Measurements from ENCODE around the gene PAK5. TPM values are rescaled to one million over a fixed set of nuclear protein-coding genes. Genes with fewer than 3 reads are reported as not detected.

PAK5 gene
- total and polyA plus RNA-seq, 9 of the 15 experiments (the other 6 are each of a cell fraction or from before 2014, with no cell fraction given), result not detected

- no peak for DNase-seq (ENCODE audit: extremely low read depth in 1 of 4, low spot score in 3 of 4)
- ChIA-PET POLR2A (no interaction called here), CTCF (ENCODE audit: low intra/inter-chr PET ratio) (no interaction called here)
- ATAC-seq, result no peak
- 0% methylated on average over 1 of the region's 4 CpGs for WGBS (ENCODE audit: insufficient coverage, low coverage, missing lambda C conversion rate)
- Histone ChIP-seq H3K4me1 (replicated peaks in 1 of 2; ENCODE audit: control insufficient read depth in 2 of 2, insufficient read depth in 2 of 2, low read length in 2 of 2) (no peaks in the 10 kb centered on the region), H3K27me3 (ENCODE audit: control insufficient read depth in 2 of 2, insufficient read depth in 2 of 2, low read length in 2 of 2) (no peaks in the 10 kb centered on the region), H3K9me3 (replicated peaks; ENCODE audit: control insufficient read depth, insufficient read depth, low read depth, low read length) (no peaks in the 10 kb centered on the region), H3K9me1 (ENCODE audit: control insufficient read depth, insufficient read depth, low read length) (no peaks in the 10 kb centered on the region), H3K27ac (ENCODE audit: extremely low read depth, low read depth, low read length) (no peak overlapping the region), H3K4me3 (no peak overlapping the region), H3K9ac (ENCODE audit: insufficient read depth in 1 of 2, low read depth in 2 of 2, low read length in 2 of 2) (no peak overlapping the region), H3K36me3 (ENCODE audit: control insufficient read depth, insufficient read depth, low read length) (no peaks in the 10 kb centered on the region), H3K79me2 (ENCODE audit: control insufficient read depth, insufficient read depth, low read length) (no peaks in the 10 kb centered on the region), H3K4me2 (ENCODE audit: insufficient read depth, low read length) (no peak overlapping the region), H2AFZ (ENCODE audit: low read depth, low read length) (no peak overlapping the region), H4K20me1 (replicated peaks; ENCODE audit: control insufficient read depth, insufficient read depth, low read length) (no peaks in the 10 kb centered on the region)
- TF ChIP-seq ZNF165 (CRISPR knock-in tag; IDR thresholded peaks at IDR 0.05; ENCODE audit: borderline replicate concordance) (no peak), GTF2F1 (IDR thresholded peaks at IDR 0.05; ENCODE audit: low read depth, low read length) (no peak), SOX6 (IDR thresholded peaks at IDR 0.05) (no peak), ZNF76 (CRISPR knock-in tag; IDR thresholded peaks at IDR 0.05; ENCODE audit: borderline replicate concordance) (no peak), MNT (conservative IDR thresholded peaks at IDR 0.05) (no peak)
- no TSS peak for BruUV-seq (replicated peaks)
- in situ Hi-C loops (cut with MboI) (no loop called here), intact Hi-C loops (cut with micrococcal nuclease) (no loop called here)
- FAIRE-seq, result no peak
Observed at GRCh38 chr20:9759392-9759791, 79.5 kb downstream of the PAK5 start.

GRCh38 chr20:9758752-9759151, 80.1 kb downstream of the PAK5 start:
- ATAC-seq, result no peak
- Histone ChIP-seq H3K36me3 (ENCODE audit: control insufficient read depth, insufficient read depth, low read length) (no peaks in the 10 kb centered on the region), H2AFZ (ENCODE audit: low read depth, low read length) (no peak overlapping the region), H3K9me1 (ENCODE audit: control insufficient read depth, insufficient read depth, low read length) (no peaks in the 10 kb centered on the region), H3K9ac (ENCODE audit: insufficient read depth in 1 of 2, low read depth in 2 of 2, low read length in 2 of 2) (no peak overlapping the region), H3K4me2 (ENCODE audit: insufficient read depth, low read length) (no peak overlapping the region), H3K27me3 (ENCODE audit: control insufficient read depth in 2 of 2, insufficient read depth in 2 of 2, low read length in 2 of 2) (no peaks in the 10 kb centered on the region), H3K4me1 (replicated peaks in 1 of 2; ENCODE audit: control insufficient read depth in 2 of 2, insufficient read depth in 2 of 2, low read length in 2 of 2) (no peaks in the 10 kb centered on the region), H3K4me3 (no peak overlapping the region), H4K20me1 (replicated peaks; ENCODE audit: control insufficient read depth, insufficient read depth, low read length) (no peaks in the 10 kb centered on the region), H3K9me3 (replicated peaks; ENCODE audit: control insufficient read depth, insufficient read depth, low read depth, low read length) (no peaks in the 10 kb centered on the region), H3K27ac (ENCODE audit: extremely low read depth, low read depth, low read length) (no peak overlapping the region), H3K79me2 (ENCODE audit: control insufficient read depth, insufficient read depth, low read length) (no peaks in the 10 kb centered on the region)
- no peak for FAIRE-seq
- POLR2A ChIA-PET, result no interaction called here
- 0% methylated on average over 1 of the region's 1 CpG for WGBS (ENCODE audit: insufficient coverage, low coverage, missing lambda C conversion rate)
- DNase-seq (ENCODE audit: extremely low read depth in 1 of 4, low spot score in 3 of 4), result no peak
- BruUV-seq (replicated peaks), result no TSS peak
- intact Hi-C loops (cut with micrococcal nuclease) (no loop called here), in situ Hi-C loops (cut with MboI) (no loop called here)
- TF ChIP-seq ZBTB9 (CRISPR knock-in tag; IDR thresholded peaks at IDR 0.05) (no peak), ZNF41 (CRISPR knock-in tag; conservative IDR thresholded peaks at IDR 0.05) (no peak), CBFA2T2 (conservative IDR thresholded peaks at IDR 0.05) (no peak), JUN (IDR thresholded peaks at IDR 0.05; ENCODE audit: borderline replicate concordance, low read depth, low read length) (no peak), JUN (CRISPR knock-in tag; IDR thresholded peaks at IDR 0.05; ENCODE audit: borderline replicate concordance) (no peak), FOXP4 (CRISPR knock-in tag; IDR thresholded peaks at IDR 0.05; ENCODE audit: borderline replicate concordance) (no peak), ZNF766 (CRISPR knock-in tag; conservative IDR thresholded peaks at IDR 0.05) (no peak)
- CTCF ChIA-PET (ENCODE audit: low intra/inter-chr PET ratio), result no interaction called here
